ENCODE measurements around the gene GET4.
A peak's percentile ranks its signal among the peaks of the same experiment; 100 is the strongest.
"Not testable (repeated sequence)": the region's sequence is repeated elsewhere in the genome, so short reads cannot be mapped to it uniquely, and the experiment has no call there.

The GET4 gene

DNA sequence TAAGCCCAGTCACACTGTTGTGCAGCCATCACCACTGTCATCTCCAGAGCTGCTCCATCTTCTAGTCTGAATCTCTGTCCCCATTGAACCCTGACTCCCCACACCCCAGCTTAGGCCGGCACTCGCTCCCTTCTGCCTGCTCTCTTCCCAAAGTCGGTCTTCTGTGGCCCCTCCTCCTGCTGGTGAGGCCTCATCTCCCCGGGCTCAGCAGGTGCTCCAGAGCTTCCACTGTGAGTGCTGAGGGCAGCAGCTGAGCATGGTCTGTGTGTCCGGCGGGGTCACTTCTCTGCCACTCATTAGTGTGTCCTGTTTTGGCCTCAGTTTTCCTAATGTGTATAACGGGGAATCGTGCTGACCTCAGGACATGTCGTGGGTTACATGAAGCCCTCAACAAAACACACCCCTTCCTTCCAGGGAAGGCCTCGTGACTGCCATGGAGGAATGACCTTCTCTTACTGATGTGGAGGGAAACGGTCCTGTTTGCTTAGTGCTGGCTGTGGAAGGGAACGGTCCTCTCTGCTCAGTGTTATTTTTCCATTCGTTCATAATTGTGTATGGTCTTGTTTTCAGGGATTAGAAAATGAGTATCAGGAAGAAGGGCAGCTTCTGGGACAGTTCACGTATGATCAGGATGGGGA lies 4.3 kb upstream of the GET4 start:
- DNase-seq, result no peak

DNA sequence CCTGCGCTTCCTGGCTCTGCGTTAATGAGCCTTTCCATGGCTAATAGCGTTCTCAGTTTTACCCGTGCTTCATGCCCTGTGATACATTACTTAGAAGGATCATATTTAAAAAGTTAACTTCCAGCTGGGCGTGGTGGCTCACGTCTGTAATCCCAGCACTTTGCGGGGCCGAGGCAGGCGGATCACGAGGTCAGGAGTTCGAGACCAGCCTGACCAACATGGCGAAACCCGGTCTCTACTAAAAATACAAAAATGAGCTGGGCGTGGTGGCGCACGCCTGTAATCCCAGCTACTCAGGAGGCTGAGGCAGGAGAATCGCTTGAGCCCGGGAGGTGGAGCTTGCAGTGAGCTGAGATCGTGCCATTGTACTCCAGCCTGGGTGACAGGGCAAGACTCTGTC lies 3.7 kb upstream of the GET4 start:
- not testable (repeated sequence) for DNase-seq

DNA sequence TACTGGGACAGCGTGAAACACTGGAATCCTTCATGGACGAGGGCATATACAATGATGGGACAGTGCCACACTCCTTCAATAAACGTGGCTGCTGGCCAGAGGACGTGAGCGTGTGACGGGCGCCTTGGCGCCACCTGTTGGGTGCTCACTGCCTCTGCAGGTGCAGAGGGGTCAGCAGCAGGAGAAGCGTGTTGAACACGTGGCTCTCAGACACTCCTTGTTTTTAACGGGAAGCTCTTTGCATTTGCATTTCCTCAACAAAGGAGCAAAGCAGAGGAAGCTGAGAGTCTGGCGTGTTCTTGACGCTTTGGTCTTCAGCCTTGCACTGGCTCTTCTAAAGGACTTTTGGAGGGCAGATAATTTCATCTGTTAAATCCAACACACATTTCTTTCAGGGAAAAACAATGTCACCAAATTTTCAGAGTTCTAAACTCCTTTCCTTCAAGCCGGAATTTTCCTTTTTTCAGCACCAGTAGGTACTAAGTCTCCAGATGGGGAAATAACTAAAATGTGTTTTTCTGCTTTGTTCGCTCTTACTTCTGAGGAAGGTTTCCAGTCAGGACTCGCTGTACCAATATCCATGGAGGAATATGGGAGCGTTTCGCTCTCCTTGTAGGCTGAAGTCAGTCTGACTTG lies 2.9 kb upstream of the GET4 start:
- peak; percentile 76 for DNase-seq

DNA sequence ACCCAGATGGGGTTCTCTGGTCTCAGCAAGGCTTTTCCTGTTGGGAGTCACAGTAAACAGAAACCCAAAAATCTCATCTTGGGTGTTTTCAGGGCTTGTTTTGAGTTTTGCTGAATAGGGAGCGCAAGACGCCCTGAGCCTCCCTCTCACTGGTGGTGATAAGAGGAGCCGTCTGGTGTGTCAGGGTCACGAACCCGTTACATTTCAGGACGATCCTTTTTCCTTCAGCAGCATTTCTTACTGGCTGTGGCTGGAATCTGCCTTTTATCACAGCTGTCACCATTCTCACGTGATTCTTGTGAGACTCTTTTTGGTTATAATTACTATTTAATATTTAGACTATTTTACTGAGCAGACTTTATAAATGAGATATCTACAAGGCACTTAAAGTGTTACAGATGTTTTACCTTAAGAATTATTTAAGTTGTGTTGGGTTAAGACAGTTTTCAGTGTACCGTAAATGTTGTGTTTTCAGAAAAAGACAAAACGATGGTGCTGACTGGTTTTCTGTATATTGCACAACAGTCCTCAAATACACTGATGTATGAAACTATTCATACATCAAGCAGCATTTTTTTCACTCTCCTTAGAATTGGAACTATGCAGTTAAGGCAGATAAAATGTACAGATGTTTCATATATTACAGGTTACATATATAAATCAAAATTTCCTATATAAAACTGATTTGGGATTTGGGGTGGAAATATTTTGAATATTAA lies 2.2 kb upstream of the GET4 start:
- DNase-seq, result no peak

DNA sequence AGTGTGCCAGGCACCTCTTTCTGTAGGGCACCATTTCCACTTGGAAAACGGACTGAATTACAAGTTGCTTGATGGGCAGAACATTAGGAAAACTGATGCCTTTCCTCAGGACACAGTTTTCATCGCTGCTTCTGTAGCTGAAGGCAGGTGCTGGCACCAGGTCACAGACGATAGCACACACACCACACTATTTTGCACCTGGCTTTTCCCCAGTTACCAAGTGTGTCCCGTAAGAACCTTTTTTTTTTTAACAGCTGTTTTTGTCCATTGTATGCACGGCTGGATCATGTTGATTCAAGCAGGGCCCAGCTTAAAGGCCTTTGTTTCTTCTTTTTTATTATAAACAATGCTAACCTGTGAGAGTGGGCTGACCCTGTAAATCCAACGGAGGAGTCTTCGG lies 1.3 kb upstream of the GET4 start:
- no peak for DNase-seq

DNA sequence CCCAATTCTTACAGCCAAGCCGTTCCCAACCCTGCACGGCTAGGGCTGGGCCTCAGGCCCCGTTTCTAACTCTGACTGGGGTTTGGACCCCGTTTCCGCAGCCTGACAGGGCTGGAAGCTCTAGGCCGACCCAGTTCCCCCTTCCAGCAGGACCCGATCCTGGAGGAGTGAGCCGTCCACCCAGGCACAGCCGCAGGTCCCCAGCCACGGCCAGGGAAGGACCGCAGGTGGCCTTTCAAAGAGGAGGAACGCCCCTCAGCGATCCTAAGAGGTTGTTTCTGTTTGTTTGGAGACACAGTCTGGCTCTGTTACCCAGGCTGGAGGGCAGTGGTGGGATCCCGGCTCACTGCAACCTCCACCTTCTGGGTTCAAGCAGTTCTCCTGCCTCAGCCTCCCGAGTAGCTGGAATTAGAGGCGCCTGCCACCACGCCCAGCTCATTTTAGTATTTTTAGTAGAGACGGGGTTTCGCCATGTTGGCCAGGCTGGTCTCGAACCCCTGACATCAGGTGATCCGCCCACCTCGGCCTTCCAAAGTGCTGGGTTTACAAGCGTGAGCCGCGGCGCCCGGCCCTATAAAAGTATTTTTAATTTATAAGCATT lies 778 bp upstream of the GET4 start:
- no peak for DNase-seq

DNA sequence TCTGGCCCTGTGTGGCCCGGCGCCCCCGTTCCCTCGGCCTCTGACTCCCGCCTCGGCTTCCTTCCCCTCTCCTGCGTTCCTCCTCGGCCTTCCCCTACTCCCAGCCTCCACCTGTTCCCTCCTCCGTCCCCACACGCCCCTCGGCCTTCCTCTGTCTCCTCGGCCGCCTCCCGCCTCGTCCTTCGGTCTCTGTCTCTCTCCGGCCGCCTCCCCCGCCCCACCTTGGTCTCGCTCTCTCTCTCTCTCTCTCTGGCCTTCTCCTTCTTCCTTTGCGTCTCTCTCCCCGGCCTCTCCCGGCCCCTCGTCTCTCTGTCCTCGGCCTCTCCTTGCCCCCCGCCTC lies 588 bp downstream of the GET4 start:
- no peak for DNase-seq

DNA sequence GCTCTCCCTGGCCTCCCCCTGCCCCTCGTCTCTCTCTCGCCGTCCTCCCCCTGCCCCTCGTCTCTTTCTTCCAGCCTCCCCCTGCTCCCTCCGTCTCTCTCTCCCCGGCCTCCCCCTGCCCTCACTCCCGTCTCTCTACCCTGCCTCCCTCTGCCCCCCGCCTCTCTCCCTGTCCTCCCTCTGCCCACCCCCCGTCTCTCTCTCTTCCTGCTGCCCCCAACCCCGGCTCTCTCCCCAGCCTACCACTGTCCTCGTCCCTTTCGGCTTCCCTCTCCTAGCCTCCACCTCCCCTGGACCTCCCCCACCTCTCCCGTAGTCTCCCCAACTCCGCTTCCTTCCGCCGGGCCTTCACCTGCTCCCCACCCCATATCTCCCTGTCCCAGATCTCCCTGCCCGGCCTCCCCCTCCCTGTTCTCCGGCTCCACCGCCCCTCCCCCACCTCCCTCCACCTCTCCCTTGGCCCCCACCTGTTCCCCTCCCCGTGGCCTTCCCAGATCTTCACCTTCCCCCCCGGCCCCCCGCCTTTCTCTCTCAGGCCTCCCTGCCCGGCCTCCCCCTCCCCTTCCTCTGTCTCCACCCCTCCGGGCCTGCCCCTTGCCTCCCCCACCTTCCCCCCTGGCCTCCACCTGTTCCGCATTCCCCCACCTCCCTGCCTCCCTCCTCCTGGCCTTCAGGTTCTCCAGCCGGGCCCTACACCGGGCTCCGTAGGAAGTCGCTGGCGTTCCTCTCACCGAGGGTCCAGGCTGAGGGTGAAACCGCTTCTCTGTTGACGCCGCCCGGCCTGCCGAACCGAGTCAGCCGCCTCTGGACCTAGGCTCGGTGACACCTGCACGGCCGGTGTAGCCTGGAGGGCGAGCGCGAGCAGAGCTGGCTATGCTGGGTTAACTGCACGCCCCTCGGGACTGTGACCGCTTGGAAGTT lies 1.2 kb downstream of the GET4 start:
- DNase-seq, result peak; percentile 46

DNA sequence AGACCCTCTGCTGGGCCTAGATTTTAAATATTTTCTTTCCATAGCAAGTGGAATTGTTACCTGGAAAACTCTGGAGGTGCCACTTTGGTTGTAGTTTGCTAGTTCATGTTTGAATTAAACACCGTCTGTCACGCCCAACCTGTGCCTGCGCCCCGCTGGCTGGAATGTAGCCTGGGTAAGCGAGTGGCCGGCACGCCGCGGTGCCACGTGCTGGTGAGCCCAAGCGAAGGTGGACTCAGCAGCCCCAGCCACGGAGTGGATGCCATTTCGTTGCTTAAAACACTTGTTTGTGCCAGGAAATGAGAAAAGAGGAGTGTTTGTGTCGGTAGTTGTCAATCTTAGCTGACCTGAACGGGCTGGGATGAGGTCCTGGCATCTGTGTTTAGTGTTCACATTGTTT lies 2.7 kb downstream of the GET4 start:
- no peak for DNase-seq

DNA sequence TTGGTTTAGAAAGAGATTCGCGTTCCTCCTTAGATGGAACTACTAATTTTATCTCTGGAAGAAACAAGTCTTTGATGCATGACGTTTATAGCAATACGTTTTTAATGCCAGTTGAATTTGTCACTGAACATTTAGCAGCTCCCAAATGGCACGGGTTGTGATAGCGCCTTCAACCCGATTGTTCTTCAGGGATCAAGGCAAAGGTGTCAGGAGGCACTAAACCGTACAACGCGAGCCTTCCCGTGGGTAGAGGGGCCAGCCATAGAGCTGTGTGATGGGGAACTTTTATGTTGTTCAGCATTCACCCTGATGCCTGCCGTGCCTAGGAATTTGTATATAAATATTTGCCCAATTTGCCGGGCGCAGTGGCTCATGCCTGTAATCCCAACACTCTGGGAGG lies 3.4 kb downstream of the GET4 start:
- DNase-seq, result no peak

DNA sequence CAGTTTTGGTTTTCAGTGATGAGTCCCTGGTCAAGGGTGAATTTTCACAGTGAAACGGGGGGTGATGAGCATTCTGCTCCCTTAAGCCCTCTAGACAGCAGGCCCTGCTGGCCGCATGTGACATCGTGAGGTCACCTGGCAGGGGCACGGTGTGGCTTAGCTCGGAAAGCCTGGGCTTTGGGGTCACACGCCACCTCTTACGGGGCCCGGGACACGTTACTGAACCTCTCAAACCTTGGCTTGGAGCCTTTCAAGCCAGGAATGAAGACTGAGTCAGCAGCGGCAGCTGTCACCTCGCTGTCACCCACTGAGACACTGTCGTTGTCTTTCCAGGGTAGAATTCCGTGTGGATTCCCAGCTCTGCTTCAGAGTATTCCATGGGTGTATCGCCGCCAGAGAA lies 4.1 kb downstream of the GET4 start:
- DNase-seq, result no peak

DNA sequence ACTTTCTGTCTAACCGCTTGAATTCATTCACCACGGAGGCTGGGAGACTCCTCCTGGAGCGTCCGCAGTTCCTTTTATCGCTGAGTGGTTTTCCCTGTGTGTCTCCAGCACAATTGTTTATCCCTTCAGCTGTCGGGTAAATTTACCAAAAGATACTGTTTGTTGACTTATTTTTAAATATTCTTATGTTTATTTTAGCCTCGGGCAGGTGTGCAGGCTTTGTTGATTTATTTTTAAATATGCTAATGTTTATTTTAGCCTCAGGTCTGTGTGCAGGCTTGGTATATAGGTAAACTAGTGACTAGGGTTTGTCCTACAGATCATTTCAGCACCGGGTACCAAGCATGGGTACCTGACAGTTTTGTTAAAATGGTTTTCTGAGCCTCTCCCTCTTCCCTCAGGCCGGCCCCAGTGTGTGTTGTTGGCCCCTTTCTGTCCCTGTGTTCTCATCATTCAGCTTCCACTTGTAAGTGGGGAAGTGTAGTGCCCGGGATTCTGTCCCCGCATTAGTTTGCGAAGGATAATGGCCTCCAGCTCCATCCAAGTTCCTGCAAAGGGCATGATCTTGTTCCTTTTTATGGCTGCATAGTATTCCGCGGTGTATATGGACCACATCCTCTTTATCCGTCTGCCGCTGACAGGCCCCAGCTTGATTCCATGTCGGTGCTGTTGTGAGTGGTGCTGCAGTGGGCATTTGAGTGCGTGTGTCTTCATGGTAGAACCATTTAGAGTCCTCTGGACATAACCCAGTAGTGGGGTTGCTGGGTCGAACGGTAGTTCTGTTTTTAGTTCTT lies 5.3 kb downstream of the GET4 start:
- DNase-seq, result no peak

DNA sequence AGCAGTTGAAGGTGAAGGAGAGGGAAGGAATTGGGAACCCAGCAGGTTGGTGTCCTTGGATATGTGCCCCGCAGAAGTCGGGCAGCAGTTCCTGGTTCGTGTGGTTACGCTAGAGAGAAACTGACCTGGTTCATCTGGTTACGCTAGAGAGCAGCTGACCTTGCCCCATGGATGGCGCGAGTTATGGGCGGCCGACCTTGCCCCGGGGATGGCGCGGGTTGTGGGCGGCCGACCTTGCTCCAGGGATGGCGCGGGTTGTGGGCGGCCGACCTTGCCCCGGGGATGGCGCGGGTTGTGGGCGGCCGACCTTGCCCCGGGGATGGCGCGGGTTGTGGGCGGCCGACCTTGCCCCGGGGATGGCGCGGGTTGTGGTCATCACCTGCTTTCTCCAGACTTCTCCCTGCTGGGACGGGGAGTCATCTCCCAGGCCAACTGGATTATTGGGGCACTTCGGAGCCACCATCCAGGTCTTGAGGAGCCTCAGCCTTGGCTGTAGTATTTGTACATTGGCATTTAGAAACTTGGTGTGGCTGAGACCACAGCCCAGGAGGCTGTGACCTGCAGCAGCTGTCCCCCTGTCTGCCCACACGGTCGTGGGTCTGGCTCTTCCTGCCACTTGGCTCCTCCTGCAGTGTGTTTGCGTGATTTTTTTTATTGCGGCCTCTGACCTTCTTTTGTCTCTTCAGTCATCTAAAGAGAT lies 6.1 kb downstream of the GET4 start:
- DNase-seq, result no peak

DNA sequence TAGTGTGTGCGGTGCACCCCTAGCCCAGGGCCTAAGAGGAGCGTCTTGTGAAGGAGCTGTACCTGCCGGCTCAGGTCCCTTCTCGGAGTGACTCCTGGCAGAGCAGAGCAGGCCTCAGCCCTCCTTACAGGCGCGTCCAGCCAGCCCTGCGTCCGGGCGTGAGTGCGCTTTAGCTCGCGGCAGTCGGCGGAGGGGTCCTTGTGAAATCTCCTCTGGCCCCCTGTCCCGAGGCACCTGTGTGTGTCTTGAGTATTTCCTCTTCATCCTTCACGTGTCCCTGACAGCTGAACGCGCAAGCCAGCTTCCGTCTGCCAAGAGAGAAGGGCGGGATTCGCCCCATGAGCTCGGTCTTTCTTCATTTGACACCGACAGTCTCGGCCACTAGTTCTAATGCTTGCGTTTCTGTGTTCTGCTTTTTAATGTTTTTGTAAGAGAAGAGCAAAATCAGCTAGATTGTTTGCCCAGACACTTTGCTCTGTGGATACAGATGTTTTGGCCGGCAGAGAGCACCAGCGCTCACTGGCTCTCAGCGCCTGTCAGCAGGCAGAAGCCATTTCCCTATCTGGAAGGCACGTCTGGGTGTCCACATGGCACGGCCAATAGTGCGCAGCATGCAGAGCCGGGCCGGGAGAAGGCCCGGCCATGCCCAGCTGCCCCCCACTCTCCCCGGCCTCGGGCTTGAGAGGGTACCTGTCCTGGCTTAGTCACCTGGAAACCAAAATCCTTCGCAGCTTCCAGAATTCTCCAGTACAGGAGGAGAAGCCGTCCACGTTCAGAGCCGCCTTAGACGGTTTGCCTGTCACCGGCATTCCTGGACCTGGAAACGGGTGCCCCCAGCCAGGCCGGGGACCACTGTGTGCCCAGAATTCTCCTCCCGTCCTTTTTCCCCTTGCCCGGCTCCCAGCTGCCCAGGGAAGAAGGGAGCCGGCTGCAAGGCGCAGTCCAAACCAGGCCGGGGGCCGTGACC lies 7.0 kb downstream of the GET4 start:
- DNase-seq, result no peak

DNA sequence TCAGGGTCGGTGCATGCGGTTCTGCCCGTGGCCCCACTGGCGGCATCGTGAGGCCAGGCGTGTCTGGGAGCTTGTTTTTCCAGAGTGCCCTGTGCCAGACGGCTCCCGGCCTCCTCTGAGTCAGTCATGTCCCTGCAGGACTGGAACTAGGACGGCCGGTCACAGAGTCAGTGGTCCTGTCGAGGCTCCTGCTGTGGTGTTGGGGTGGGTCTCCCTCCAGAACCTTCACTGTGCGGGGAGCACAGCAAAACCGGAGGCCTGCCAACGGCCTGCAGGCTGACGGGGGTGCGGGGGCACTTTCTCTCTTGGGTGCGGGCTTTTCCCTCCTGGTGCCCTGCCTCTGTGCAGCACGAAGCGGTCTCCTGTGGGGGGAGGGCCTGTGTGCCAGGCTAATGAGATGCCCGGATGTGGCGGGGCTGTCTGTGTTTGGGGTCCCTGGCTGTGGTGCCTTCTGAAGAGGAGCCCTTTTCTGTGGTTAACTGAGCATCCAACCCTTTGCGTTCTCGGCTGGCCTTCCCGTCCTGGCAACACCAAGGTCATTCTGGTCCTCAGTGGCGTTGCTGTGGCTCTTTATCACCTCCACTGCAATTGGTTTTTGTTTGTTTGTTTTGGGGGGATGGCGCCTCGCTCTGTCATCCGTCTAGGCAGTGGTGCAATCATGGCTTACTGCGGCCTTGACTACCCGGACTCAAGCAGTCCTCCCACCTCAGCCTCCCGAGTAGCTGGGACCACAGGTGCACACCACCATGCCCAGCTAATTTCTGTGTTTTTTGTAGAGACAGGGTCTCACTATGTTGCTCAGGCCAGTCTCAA lies 8.0 kb downstream of the GET4 start:
- no peak for DNase-seq

DNA sequence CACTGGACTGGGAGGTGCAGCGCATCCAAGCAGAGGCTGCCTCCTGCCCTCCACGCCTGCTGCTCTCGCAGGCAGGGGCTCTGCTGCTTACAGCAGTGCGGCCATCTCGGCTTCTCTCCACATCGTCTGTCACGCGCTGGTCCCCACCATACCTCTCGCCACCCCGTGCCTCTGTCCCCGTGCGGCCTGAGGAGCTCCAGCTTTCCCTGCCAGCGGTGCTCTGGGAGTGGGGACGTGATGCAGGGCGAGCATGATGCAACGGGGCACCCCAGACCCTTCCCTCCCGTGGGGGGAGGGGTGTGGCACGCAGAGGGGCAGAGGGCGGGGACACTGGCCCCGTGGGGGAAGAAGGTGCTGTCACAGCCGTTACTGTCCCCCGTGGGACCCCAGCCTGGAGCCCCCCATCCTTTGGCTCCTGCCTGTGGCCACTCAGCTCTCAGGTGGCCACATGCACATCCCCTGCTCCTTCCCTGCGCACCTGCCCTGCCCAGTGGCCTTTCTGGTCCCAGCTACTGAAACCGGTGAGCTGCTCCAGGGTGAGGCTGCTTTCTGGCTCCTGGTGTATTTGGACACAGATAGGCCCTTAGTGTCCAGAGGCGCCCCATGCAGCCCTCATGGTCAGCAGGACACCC lies 9.0 kb downstream of the GET4 start:
- no peak for DNase-seq

DNA sequence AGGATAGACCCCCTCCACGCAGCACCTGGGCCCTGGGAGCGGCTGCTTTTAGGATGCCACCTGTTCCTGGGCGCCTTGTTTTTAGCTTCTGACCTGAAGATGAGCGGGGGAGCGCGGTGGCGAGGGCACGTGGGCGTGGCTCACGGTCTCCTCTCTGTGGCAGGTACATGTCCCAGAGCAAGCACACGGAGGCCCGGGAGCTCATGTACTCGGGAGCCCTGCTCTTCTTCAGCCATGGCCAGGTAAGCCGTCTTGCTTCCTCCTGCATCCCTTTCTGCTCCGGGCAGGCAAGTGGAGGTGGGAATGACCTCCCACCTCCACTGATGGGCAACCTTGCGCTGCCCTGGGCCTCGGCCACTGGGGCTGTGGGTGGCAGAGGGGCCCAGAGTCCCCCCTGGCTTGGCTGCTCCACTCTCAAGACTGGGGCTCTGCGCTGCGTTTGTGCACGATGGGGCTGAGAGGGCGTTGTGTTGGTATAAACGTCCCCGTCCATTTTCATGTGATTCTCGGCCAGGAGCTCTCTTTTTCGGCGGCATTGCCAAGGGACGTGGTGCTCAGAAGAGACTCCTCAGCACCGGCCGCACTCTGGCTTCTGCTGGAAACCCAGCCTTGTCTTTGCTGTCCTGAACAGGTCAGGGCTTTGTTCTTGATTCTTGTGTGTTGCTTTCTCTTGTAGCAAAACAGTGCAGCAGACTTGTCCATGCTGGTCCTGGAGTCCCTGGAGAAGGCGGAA lies 9.7 kb downstream of the GET4 start:
- DNase-seq, result no peak

Measured in NCI-H226 (cell line).